Spleen (tissue), 7 donors: ENCODE measurements around the gene PRKACG.

Experiments
- POLR2AphosphoS5 ChIP-seq, 3 donors: sonication (generic); formaldehyde crosslinking; IDR thresholded peaks; one replicate each; pipeline ENCODE4 v1.5.1; 2017; ENCODE audit warnings: antibody characterized with exemption in 3 of 3
- TF ChIP-seq, protein P1 (sequence below), 11 experiments: fragments of 200-600 bp in 7 of 11; fragments of 450-650 bp in 4 of 11; sonication (generic) in 4 of 11; IDR thresholded peaks in 8 of 11; conservative IDR thresholded peaks in 3 of 11; 1 replicate in 7 of 11; 2 replicates in 4 of 11; pipeline versions ENCODE4 v1.4.0 to v1.8.0; 2016 to 2021; ENCODE audit warnings: antibody characterized with exemption in 11 of 11, inconsistent platforms in 4 of 11, mild to moderate bottlenecking in 1 of 11
- donor health status: DM: no; HTN: no; CAD: no; lungs with moderate emphysema.
- donor health status: DM: no; HTN: no; CAD: no.
- donor health status: DM: no; HTN: no; CAD: no.

DNA sequence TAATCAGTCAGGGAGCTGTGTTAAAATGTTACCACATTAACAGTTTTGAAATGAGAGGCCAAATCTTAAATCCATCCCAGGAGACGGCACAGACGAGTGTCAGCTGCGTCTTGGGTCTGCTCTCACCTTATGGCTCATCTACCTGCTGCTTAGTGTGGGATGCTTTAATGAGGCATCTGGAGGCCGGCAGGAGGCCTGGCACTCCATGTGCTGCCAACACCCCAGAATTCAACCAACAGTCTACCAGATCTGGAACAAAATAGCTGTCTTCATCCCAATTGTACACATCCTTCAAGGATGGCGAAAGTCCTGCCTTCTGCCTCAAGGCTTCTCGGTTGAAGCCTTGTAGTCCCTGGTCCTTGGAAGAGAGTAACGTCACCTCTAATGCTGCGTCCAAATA is 12.0 kb downstream of the PRKACG start:
- TF ChIP-seq, protein P1, sequence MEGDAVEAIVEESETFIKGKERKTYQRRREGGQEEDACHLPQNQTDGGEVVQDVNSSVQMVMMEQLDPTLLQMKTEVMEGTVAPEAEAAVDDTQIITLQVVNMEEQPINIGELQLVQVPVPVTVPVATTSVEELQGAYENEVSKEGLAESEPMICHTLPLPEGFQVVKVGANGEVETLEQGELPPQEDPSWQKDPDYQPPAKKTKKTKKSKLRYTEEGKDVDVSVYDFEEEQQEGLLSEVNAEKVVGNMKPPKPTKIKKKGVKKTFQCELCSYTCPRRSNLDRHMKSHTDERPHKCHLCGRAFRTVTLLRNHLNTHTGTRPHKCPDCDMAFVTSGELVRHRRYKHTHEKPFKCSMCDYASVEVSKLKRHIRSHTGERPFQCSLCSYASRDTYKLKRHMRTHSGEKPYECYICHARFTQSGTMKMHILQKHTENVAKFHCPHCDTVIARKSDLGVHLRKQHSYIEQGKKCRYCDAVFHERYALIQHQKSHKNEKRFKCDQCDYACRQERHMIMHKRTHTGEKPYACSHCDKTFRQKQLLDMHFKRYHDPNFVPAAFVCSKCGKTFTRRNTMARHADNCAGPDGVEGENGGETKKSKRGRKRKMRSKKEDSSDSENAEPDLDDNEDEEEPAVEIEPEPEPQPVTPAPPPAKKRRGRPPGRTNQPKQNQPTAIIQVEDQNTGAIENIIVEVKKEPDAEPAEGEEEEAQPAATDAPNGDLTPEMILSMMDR (IDR thresholded peaks at IDR 0.05 in 8 of 11, conservative IDR thresholded peaks at IDR 0.05 in 3 of 11) = no peak
- TF ChIP-seq POLR2AphosphoS5 (IDR thresholded peaks at IDR 0.05) = no peak
